B cell (primary cell): ENCODE results near the gene BCAS4. TPM values are rescaled to one million over a fixed set of nuclear protein-coding genes. Genes with fewer than 3 reads are reported as not detected.
A peak's percentile ranks its signal among the peaks of the same experiment; 100 is the strongest.

Source experiments
- ATAC-seq: fragments of 200-7000 bp; cut with Tn5 transposase; one replicate; pipeline ENCODE4 v1.10.0; 2021; ENCODE audit warnings: low read depth, mild to moderate bottlenecking, moderate number of reproducible peaks, moderate library complexity
- CTCF ChIA-PET: fragments of 350-600 bp; sonication (Branson Sonifier 250); formaldehyde crosslinking; loops from one replicate; lab custom pipeline; 2021; ENCODE audit warnings: antibody characterized with exemption, inconsistent platforms; lab: Charles Lee
- POLR2A ChIA-PET: fragments of 350-600 bp; sonication (Branson Sonifier 250); formaldehyde crosslinking; loops from one replicate; lab custom pipeline; 2021; ENCODE audit warnings: antibody characterized with exemption; lab: Charles Lee
- DNase-seq: peaks from one replicate; pipeline ENCODE4 v3.0.0; 2013
- H2AFZ ChIP-seq: 2 replicates; pipeline ENCODE4 v1.6.1; 2012; ENCODE audit warnings: mild to moderate bottlenecking, low read depth, low read length; ENCODE audit not compliant: insufficient read depth, poor library complexity, severe bottlenecking
- H3K27ac ChIP-seq, 2 donors: 1 replicate in 1 of 2; 2 replicates in 1 of 2; pipeline ENCODE4 v1.5.1; 2012 to 2013; ENCODE audit warnings: low read length in 2 of 2, mild to moderate bottlenecking in 2 of 2, moderate library complexity in 1 of 2
- H3K27me3 ChIP-seq, 4 experiments: fragments of 200-600 bp in 1 of 4; sonication (generic) in 1 of 4; replicated peaks in 1 of 4; 1 replicate in 2 of 4; 2 replicates in 2 of 4; pipeline versions ENCODE4 v1.6.1 to v1.7.0; 2013 to 2016; ENCODE audit warnings: low read length in 3 of 4, mild to moderate bottlenecking in 2 of 4, mixed read lengths in 1 of 4, moderate library complexity in 1 of 4; ENCODE audit not compliant: insufficient read depth in 4 of 4, control insufficient read depth in 3 of 4; ENCODE audit errors: control extremely low read depth in 1 of 4
- H3K36me3 ChIP-seq, 2 experiments: replicated peaks in 1 of 2; 1 replicate in 1 of 2; 2 replicates in 1 of 2; pipeline versions ENCODE4 v1.6.1 to v1.7.1; 2013; ENCODE audit warnings: low read length in 1 of 2; ENCODE audit not compliant: insufficient read depth in 2 of 2, control insufficient read depth in 1 of 2; ENCODE audit errors: control extremely low read depth in 1 of 2, extremely low read depth in 1 of 2
- H3K4me1 ChIP-seq, 2 donors: fragments of 200-600 bp in 1 of 2; sonication (generic) in 1 of 2; 1 replicate in 1 of 2; 2 replicates in 1 of 2; pipeline versions ENCODE4 v1.5.1 to v1.6.1; 2013 to 2017; ENCODE audit warnings: low read length in 2 of 2; ENCODE audit not compliant: control insufficient read depth in 2 of 2, insufficient read depth in 2 of 2
- H3K4me2 ChIP-seq: replicated peaks from 2 replicates; pipeline ENCODE3; 2012; ENCODE audit warnings: mild to moderate bottlenecking, low read depth, low read length; ENCODE audit not compliant: poor library complexity, severe bottlenecking
- H3K4me3 ChIP-seq, 5 experiments: fragments of 200-600 bp in 1 of 5; sonication (generic) in 1 of 5; 1 replicate in 3 of 5; 2 replicates in 2 of 5; pipeline versions ENCODE4 v1.5.1 to v1.7.0; 2011 to 2016; ENCODE audit warnings: low read length in 4 of 5, mild to moderate bottlenecking in 4 of 5, low read depth in 2 of 5, control low read depth in 1 of 5, moderate library complexity in 1 of 5; ENCODE audit not compliant: insufficient read depth in 1 of 5; ENCODE audit errors: control extremely low read depth in 1 of 5, extremely low read depth in 1 of 5
- H3K79me2 ChIP-seq: fragments of 200-600 bp; sonication (generic); one replicate; pipeline ENCODE4 v1.6.0; 2016; ENCODE audit warnings: low read length; ENCODE audit not compliant: control insufficient read depth, insufficient read depth
- H3K9ac ChIP-seq: fragments of 200-600 bp; sonication (generic); 2 replicates; pipeline ENCODE4 v1.6.1; 2017; ENCODE audit warnings: mild to moderate bottlenecking, low read length, moderate library complexity
- H3K9me3 ChIP-seq, 3 donors: one replicate each; pipeline versions ENCODE4 v1.6.1 to v1.7.1; 2013; ENCODE audit warnings: low read length in 2 of 3; ENCODE audit not compliant: control insufficient read depth in 2 of 3, insufficient read depth in 1 of 3; ENCODE audit errors: control extremely low read depth in 1 of 3
- H4K20me1 ChIP-seq: 2 replicates; pipeline ENCODE4 v1.6.0; 2012; ENCODE audit warnings: mild to moderate bottlenecking, low read length; ENCODE audit not compliant: insufficient read depth, control insufficient read depth, poor library complexity, severe bottlenecking
- H3K27ac Mint-ChIP-seq: one replicate; pipeline ENCODE4 v1.8.0; 2021; ENCODE audit warnings: mixed read lengths
- H3K27me3 Mint-ChIP-seq: one replicate; pipeline ENCODE4 v1.8.0; 2021; ENCODE audit warnings: mixed read lengths
- H3K4me1 Mint-ChIP-seq: one replicate; pipeline ENCODE4 v1.8.0; 2021; ENCODE audit warnings: mixed read lengths
- H3K4me3 Mint-ChIP-seq: one replicate; pipeline ENCODE4 v1.8.0; 2021; ENCODE audit warnings: mixed read lengths
- H3K9me3 Mint-ChIP-seq: one replicate; pipeline ENCODE4 v1.8.0; 2022; ENCODE audit warnings: mixed read lengths; ENCODE audit not compliant: insufficient read depth
- CTCF ChIP-seq: fragments of 200-600 bp; IDR thresholded peaks from one replicate; pipeline ENCODE4 v1.8.0; 2022; ENCODE audit warnings: antibody characterized with exemption, mild to moderate bottlenecking
- EZH2 ChIP-seq: IDR thresholded peaks from 2 replicates; pipeline ENCODE4 v1.6.1; 2012; ENCODE audit warnings: borderline replicate concordance, low read depth, mild to moderate bottlenecking, moderate library complexity, low read length; ENCODE audit not compliant: insufficient read depth, poor library complexity, severe bottlenecking
- WGBS: methylation state at CpG from one replicate; pipeline ENCODE4 v1.1.5; 2013; ENCODE audit warnings: missing lambda C conversion rate; ENCODE audit not compliant: insufficient coverage; 5-methylcytosine and 5-hydroxymethylcytosine counted together
- intact Hi-C: fragments of 100-400 bp; cut with micrococcal nuclease; formaldehyde crosslinking; loops from one replicate; pipeline ENCODE4 v1.10.0; 2022
- polyA plus RNA-seq: library from polyadenylated mRNA; depleted of rRNA; stranded (reverse); fragments of >200 nt; gene quantifications from 2 replicates; pipeline ENCODE4 v1.2.3, GENCODE V29; 2012
- total RNA-seq, 2 donors: library from RNA; stranded (reverse); fragments of 120-200 nt in 1 of 2; gene quantifications; 1 replicate in 1 of 2; 2 replicates in 1 of 2; pipeline versions ENCODE4 v1.2.3 to v1.2.4, GENCODE V29; 2013 to 2022

BCAS4 gene
- total and polyA plus RNA-seq, 2 donors (not counting 1 experiment from before 2014, with no cell fraction given) = 44.8 to 88.2 TPM

GRCh38 chr20:50797142-50797541 is 2.3 kb downstream of the BCAS4 start:
- H3K4me1 Mint-ChIP-seq = peaks cover 53% of the 10 kb centered on the region
- Histone ChIP-seq H3K9ac (no peak overlapping the region), H4K20me1 (peaks cover 6% of the 10 kb centered on the region), H3K36me3 (peaks cover 0 to 11% of the 10 kb centered on the region in 2 experiments), H2AFZ (no peak overlapping the region), H3K4me1 (peaks cover 46 to 62% of the 10 kb centered on the region in 2 donors), H3K27me3 (no peaks in the 10 kb centered on the region), H3K27ac (peak overlapping the region in 1 of 2 donors; percentile 14), H3K4me2 (peak overlapping the region; percentile 35), H3K9me3 (no peaks in the 10 kb centered on the region), H3K79me2 (peaks cover 73% of the 10 kb centered on the region), H3K4me3 (peak overlapping the region in 1 of 5 experiments; percentile 9)
- DNase-seq (no peak), ATAC-seq (no peak)
- no peak for TF ChIP-seq EZH2
- no peak for TF ChIP-seq CTCF
- WGBS = no CpG with 5 or more reads among the region's 4 CpGs
- POLR2A ChIA-PET = interaction anchor here (0.7 to 4.4 kb wide), 2 partner anchors 15 to 20 kb away, joined by 3 to 54 read pairs; no protein-coding TSS in a partner anchor
- peak overlapping the region; percentile 50 for H3K4me3 Mint-ChIP-seq
- peak overlapping the region; percentile 70 for H3K27ac Mint-ChIP-seq
- H3K9me3 Mint-ChIP-seq = no peaks in the 10 kb centered on the region
- intact Hi-C loops = no loop called here
- CTCF ChIA-PET = interaction anchor here (11.6 to 11.8 kb wide), 2 partner anchors 21 to 129 kb away, joined by 340 to 390 read pairs; partner anchors contain the start of gene ADNP
- H3K27me3 Mint-ChIP-seq = no peaks in the 10 kb centered on the region

DNA sequence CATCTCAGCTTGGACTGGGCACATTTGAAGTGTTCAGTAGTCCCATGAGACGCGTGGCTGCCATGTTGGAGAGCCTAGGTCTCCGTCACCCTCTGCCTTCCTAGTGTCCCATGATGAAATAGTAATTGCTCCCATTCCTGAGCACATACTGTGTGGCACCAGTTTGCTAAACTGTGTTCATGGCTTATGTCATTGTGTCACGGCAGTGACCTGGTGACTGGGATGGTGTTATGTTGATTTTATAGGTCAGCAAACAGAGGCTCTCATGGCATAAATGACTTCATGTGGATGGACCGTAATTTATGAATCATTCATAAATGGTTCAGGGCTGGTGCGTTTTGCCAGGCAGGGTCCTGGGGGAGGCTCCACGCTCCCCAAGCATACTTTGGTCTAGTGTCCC is 3.8 kb downstream of the BCAS4 start:
- Histone ChIP-seq H3K4me1 (peaks cover 46 to 64% of the 10 kb centered on the region in 2 donors), H3K27ac (peak overlapping the region; percentile 77 to 83), H2AFZ (no peak overlapping the region), H3K9me3 (no peaks in the 10 kb centered on the region), H3K4me3 (peak overlapping the region in 2 of 5 experiments; percentile 3 to 8), H3K9ac (peak overlapping the region; percentile 48), H3K27me3 (no peaks in the 10 kb centered on the region), H3K4me2 (peak overlapping the region; percentile 69), H3K36me3 (peaks cover 0 to 11% of the 10 kb centered on the region in 2 experiments), H3K79me2 (peaks cover 85% of the 10 kb centered on the region), H4K20me1 (peaks cover 6% of the 10 kb centered on the region)
- H3K4me1 Mint-ChIP-seq = peaks cover 57% of the 10 kb centered on the region
- H3K27ac Mint-ChIP-seq = peak overlapping the region; percentile 98
- DNase-seq (no peak), ATAC-seq (no peak)
- intact Hi-C loops = no loop called here
- ChIA-PET POLR2A (interaction anchor here (0.5 to 2.5 kb wide), 4 partner anchors 16 to 133 kb away, joined by 3 to 14 read pairs (median 8); partner anchors contain the start of gene ADNP), CTCF (interaction anchor here (11.6 to 11.8 kb wide), 2 partner anchors 19 to 128 kb away, joined by 340 to 390 read pairs; partner anchors contain the start of gene ADNP)
- no peaks in the 10 kb centered on the region for H3K9me3 Mint-ChIP-seq
- TF ChIP-seq CTCF (no peak), EZH2 (no peak)
- no peaks in the 10 kb centered on the region for H3K27me3 Mint-ChIP-seq
- peak overlapping the region; percentile 83 for H3K4me3 Mint-ChIP-seq
- 88% methylated on average over 5 of the region's 7 CpGs for WGBS
